Measurements from ENCODE around the gene TRIM75. TPM values are rescaled to one million over a fixed set of nuclear protein-coding genes. Genes with fewer than 3 reads are reported as not detected.
"Not testable (repeated sequence)": the region's sequence is repeated elsewhere in the genome, so short reads cannot be mapped to it uniquely, and the experiment has no call there.

Gene TRIM75
- total and polyA plus RNA-seq, 2 donors (not counting 1 experiment from before 2014, with no cell fraction given): not detected

DNA sequence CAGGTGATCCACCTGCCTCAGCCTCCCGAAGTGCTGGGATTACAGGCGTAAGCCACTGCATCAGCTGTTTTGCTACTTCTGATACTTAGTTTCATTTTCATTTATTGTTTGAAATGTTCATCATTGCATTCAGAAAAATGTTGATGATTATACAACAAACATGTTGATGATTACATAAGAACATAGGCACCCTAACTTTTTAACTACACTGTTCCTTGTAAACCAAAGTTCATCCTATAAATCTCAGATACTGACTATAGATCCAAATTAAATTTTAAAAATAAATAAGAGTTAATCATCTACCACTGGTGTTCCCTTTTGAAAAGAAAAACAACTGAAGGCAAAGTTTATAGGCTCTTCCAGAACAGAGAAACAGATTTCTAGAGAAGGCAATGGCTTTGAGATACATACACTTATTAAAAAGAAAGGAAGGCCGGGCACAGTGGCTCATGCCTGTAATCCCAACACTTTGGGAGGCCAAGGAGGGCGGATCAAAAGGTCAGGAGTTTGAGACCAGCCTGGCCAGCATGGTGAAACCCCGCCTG lies 23.4 kb downstream of the TRIM75 start:
- no peak overlapping the region for H3K27ac ChIP-seq (ENCODE audit: insufficient read depth, low read length)
- H3K4me1 ChIP-seq (ENCODE audit: control insufficient read depth, extremely low read depth, insufficient read depth, low read length): no peaks in the 10 kb centered on the region
- no peaks in the 10 kb centered on the region for H3K27me3 ChIP-seq (ENCODE audit: control insufficient read depth, insufficient read depth, low read length)
- DNase-seq (ENCODE audit: low read depth in 2 of 2): no peak
- no peak overlapping the region for H3K4me2 ChIP-seq (ENCODE audit: extremely low read depth, insufficient read depth, low read length)
- H3K4me3 ChIP-seq (replicated peaks in 1 of 4; ENCODE audit: control extremely low read depth in 1 of 4, insufficient read depth in 1 of 4, low read depth in 3 of 4, low read length in 4 of 4): no peak overlapping the region
- TF ChIP-seq EZH2 (IDR thresholded peaks at IDR 0.05; ENCODE audit: low read length, missing control alignments): no peak
- TF ChIP-seq, protein P1, sequence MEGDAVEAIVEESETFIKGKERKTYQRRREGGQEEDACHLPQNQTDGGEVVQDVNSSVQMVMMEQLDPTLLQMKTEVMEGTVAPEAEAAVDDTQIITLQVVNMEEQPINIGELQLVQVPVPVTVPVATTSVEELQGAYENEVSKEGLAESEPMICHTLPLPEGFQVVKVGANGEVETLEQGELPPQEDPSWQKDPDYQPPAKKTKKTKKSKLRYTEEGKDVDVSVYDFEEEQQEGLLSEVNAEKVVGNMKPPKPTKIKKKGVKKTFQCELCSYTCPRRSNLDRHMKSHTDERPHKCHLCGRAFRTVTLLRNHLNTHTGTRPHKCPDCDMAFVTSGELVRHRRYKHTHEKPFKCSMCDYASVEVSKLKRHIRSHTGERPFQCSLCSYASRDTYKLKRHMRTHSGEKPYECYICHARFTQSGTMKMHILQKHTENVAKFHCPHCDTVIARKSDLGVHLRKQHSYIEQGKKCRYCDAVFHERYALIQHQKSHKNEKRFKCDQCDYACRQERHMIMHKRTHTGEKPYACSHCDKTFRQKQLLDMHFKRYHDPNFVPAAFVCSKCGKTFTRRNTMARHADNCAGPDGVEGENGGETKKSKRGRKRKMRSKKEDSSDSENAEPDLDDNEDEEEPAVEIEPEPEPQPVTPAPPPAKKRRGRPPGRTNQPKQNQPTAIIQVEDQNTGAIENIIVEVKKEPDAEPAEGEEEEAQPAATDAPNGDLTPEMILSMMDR (conservative IDR thresholded peaks at IDR 0.05 in 1 of 2, IDR thresholded peaks at IDR 0.05 in 1 of 2; ENCODE audit: low read depth in 1 of 2, low read length in 2 of 2): no peak
- H3K79me2 ChIP-seq (ENCODE audit: control insufficient read depth, insufficient read depth, low read length): no peaks in the 10 kb centered on the region
- H3K9ac ChIP-seq (ENCODE audit: insufficient read depth, low read length): no peak overlapping the region
- H3K9me3 ChIP-seq (ENCODE audit: control insufficient read depth, insufficient read depth, low read depth, low read length): no peaks in the 10 kb centered on the region
- no peaks in the 10 kb centered on the region for H4K20me1 ChIP-seq (ENCODE audit: control insufficient read depth, extremely low read depth, insufficient read depth, low read length)
- H2AFZ ChIP-seq (ENCODE audit: low read length): no peak overlapping the region
- H3K36me3 ChIP-seq (ENCODE audit: control insufficient read depth, insufficient read depth, low read length): peaks cover 2% of the 10 kb centered on the region

- no peak overlapping the region for H3K9ac ChIP-seq (ENCODE audit: insufficient read depth, low read length)
- H3K27me3 ChIP-seq (ENCODE audit: control insufficient read depth, insufficient read depth, low read length): no peaks in the 10 kb centered on the region
- H2AFZ ChIP-seq (ENCODE audit: low read length): no peak overlapping the region
- H3K4me1 ChIP-seq (ENCODE audit: control insufficient read depth, extremely low read depth, insufficient read depth, low read length): no peaks in the 10 kb centered on the region
- no peak overlapping the region for H3K4me2 ChIP-seq (ENCODE audit: extremely low read depth, insufficient read depth, low read length)
- no peak overlapping the region for H3K27ac ChIP-seq (ENCODE audit: insufficient read depth, low read length)
- H3K79me2 ChIP-seq (ENCODE audit: control insufficient read depth, insufficient read depth, low read length): no peaks in the 10 kb centered on the region
- no peaks in the 10 kb centered on the region for H4K20me1 ChIP-seq (ENCODE audit: control insufficient read depth, extremely low read depth, insufficient read depth, low read length)
- DNase-seq (ENCODE audit: low read depth in 2 of 2): peak; percentile 20 to 38
- TF ChIP-seq, protein P1 (conservative IDR thresholded peaks at IDR 0.05 in 1 of 2, IDR thresholded peaks at IDR 0.05 in 1 of 2; ENCODE audit: low read depth in 1 of 2, low read length in 2 of 2): no peak
- no peak for TF ChIP-seq EZH2 (IDR thresholded peaks at IDR 0.05; ENCODE audit: low read length, missing control alignments)
- no peak overlapping the region for H3K4me3 ChIP-seq (replicated peaks in 1 of 4; ENCODE audit: control extremely low read depth in 1 of 4, insufficient read depth in 1 of 4, low read depth in 3 of 4, low read length in 4 of 4)
- no peaks in the 10 kb centered on the region for H3K9me3 ChIP-seq (ENCODE audit: control insufficient read depth, insufficient read depth, low read depth, low read length)
- H3K36me3 ChIP-seq (ENCODE audit: control insufficient read depth, insufficient read depth, low read length): peaks cover 2% of the 10 kb centered on the region
Measured at GRCh38 chr4:165079476-165079875, 25.8 kb downstream of the TRIM75 start.

GRCh38 chr4:165084787-165085186 lies 31.1 kb downstream of the TRIM75 start:
- not testable (repeated sequence) for H3K9ac ChIP-seq (ENCODE audit: insufficient read depth, low read length); H3K27ac ChIP-seq (ENCODE audit: insufficient read depth, low read length); H4K20me1 ChIP-seq (ENCODE audit: control insufficient read depth, extremely low read depth, insufficient read depth, low read length); H3K4me1 ChIP-seq (ENCODE audit: control insufficient read depth, extremely low read depth, insufficient read depth, low read length); H3K4me2 ChIP-seq (ENCODE audit: extremely low read depth, insufficient read depth, low read length); DNase-seq (ENCODE audit: low read depth in 2 of 2); H3K9me3 ChIP-seq (ENCODE audit: control insufficient read depth, insufficient read depth, low read depth, low read length); H3K27me3 ChIP-seq (ENCODE audit: control insufficient read depth, insufficient read depth, low read length); H2AFZ ChIP-seq (ENCODE audit: low read length); H3K79me2 ChIP-seq (ENCODE audit: control insufficient read depth, insufficient read depth, low read length); H3K4me3 ChIP-seq (replicated peaks in 1 of 4; ENCODE audit: control extremely low read depth in 1 of 4, insufficient read depth in 1 of 4, low read depth in 3 of 4, low read length in 4 of 4); H3K36me3 ChIP-seq (ENCODE audit: control insufficient read depth, insufficient read depth, low read length)

Measured in fibroblast of lung (primary cell).